ENCODE results near the gene ARF4.

- TF ChIP-seq CTCF (IDR thresholded peaks at IDR 0.05; ENCODE audit: low read length) (no peak), EZH2 (optimal IDR thresholded peaks at IDR 0.05; ENCODE audit: low read depth, low read length) (no peak)
Observed at GRCh38 chr3:57617739-57618138, 20.6 kb upstream of the ARF4 start.
